Fibroblast of lung (primary cell): ENCODE measurements around the gene PPP1R1C.

ENCODE experiments used
- CTCF ChIP-seq, 2 donors: IDR thresholded peaks in 1 of 2; conservative IDR thresholded peaks in 1 of 2; 1 replicate in 1 of 2; 2 replicates in 1 of 2; pipeline ENCODE4 v1.5.1; 2011 to 2012; ENCODE audit warnings: low read length in 2 of 2, control low read depth in 1 of 2, inconsistent platforms in 1 of 2, low read depth in 1 of 2, mild to moderate bottlenecking in 1 of 2
- EZH2 ChIP-seq: IDR thresholded peaks from 2 replicates; pipeline ENCODE4 v1.5.1; 2012; ENCODE audit warnings: low read length, control low read depth, mild to moderate bottlenecking; ENCODE audit errors: missing control alignments

- no peak for TF ChIP-seq CTCF (conservative IDR thresholded peaks at IDR 0.05 in 1 of 2, IDR thresholded peaks at IDR 0.05 in 1 of 2; ENCODE audit: low read depth in 1 of 2, low read length in 2 of 2)
- no peak for TF ChIP-seq EZH2
Measured at GRCh38 chr2:181943411-181944124, 42.1 kb upstream of the PPP1R1C start.
